Measurements from ENCODE around the gene ACAD11.

Gene ACAD11

DNA sequence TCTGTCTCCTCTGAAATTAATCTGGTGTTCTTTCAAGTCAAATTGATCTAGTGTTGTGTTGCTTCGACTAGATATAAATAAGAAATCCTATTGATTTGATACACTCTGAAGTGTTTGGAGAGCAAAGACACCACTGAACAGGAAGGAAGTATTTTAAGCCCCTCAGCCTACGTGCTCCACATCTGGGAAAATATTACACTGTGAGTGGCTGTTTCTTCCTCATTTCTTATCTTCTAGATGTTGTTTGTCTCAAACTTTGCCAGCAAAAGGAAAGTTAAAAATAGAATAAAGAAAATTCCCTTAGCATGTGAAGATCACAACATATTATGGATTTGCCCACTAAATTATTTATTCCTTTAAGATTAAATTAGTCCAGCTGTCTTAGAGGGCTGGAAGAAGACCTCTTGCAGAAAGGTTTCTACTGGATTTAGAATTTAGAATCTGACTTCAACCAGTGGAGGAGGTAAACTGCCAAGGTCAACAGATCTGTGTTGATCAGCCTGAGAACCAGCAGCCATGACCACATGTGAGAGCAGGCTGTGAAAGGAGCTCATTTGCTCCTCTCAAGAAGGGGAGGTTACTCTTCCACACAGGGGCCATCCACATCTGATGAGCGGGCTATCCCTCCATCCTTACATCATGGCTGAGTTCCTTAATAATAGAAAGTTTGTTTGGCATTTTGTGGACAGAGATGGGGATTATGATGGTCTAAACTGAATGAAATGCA, 108.9 kb downstream of the ACAD11 start:
- DNase-seq, result no peak

DNA sequence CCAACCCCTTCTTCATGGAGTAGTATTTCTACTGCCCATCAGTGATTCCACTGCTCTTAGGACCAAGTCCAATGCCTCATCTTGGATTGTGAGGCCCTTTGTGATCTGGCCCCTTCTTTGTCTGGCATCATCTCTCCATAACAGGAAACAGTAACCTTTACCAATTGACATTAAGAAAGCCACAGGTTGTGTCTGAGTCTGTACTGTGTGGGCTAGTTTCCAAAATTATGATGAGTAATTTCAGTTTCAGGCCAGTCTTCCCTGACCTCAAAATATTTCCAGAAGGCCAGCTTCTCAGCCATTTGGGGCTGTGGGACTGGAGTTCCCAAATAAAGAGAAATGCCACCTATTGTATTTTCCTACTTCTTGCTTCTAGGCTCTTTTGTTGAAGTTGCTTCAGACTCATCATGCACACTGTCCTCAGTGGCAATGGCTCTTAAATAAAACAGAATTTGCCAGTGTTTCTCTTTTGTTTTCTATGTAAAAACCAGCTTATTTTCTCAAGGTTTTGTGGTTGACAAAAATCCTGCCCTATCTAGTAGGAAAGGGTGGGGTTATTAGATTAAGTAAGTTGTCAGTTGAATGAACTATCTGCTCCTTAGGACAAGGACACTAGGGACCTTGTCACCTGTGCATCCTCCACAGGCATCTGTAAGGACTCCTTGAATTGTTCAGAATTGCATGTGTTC, 109.6 kb downstream of the ACAD11 start:
- DNase-seq, result no peak

DNA sequence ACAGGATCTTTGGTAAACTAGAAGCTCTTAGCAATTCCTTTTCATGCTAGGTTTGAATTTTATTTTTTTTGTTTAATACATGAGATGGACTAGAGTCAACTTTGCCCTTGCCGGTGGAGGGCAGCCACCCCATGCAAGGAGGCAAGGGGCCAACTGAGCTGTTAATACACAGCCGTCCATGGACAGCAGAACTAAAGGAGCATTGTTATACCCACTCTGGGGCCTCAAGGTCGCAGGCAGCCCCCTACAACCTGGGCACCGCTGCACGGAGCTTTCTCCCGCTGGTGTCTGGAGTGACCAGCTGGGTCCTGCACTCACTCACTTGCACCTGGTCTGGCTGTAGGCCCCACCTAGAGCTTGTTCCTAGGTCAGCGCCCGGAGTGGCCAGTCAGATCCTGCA, 110.4 kb downstream of the ACAD11 start:
- no peak for DNase-seq

DNA sequence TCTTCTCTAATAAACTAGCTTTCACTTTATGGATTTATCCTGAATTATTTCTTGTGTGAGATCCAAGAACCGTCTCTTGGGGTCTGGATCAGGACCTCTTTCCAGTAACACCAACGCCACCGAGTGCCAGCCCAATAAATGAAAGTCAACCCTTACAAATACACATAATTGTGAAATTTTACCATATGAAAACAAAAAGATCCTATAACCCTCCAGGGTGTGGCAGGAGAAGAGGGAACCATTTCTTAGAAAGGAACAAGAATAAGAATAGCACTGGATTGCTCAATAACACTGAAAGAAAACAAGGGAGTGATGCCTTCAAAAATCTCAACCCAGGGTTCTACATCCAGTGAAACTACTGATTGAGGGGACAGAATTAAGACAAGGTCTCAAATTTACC, 114.1 kb downstream of the ACAD11 start:
- no peak for DNase-seq

DNA sequence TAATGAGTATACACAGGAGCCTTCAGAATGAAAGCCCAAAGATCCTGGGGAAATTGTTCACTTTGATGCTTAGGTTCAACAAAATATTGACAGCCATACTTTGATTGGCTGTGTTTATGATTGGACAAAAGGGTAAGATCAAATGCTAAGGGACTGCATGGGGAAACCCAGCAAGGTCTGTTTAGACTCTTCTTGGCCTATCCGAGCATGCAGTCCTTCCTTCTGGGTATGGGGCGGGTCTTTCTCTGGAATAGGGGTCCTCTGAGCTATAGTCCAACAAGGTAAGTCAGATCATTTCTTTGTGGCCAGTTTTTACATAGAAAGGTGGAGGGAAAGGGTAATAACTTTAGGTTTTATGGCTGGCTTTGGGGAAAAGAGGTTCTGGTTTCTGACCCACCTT, 115.5 kb downstream of the ACAD11 start:
- no peak for DNase-seq

DNA sequence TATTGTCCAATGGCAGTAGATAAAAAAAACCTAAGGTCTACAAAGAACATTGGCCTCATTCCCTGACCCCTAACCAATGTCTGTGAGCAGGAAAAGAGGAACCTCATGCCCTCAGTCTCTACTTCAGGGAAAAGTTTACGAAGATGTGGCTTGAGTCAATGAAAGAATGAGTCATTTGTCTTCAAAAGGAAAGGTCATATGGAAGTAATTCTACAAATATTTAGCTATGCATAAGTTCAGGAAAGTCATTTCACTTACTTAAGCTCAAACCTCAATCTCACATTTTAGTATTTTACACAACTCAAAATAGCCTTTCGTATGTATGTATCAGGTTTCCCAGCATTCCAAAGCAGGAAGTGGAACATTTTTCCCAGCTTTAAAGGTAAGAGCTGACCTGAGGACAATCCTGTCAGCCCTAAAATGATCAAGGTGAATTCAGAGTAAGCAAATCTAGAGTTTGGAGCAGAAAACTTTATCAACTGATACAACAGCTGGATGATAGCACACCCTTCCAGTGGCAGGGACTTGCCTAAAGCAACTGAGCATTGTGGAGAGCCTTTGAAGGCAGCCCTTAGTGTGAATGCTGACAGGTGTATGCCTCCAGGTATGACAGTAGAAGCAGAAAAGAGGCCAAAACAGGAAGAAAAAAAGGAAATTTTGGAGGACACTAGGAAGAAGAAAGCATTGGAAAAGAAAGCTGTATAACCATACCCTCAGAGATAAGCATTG, 116.4 kb downstream of the ACAD11 start:
- no peak for DNase-seq

DNA sequence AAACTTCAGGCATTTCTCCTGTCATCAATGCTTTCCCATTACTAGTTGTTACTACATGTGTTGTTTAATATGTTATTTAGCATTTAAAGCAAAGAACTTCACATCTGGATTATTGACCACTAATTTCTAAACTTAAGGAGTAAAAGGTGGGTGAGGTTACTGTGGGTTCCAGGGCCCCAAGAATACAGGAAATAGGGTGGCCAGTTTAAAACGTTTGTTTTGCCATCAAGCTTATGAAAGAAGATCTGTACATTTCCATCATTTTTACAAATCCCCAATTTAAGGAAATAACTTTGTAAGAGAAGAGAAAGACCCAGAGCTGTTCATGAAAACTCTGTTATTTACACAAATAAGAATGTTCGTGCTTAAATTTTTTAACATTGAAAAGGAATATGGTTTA, 117.0 kb downstream of the ACAD11 start:
- no peak for DNase-seq

DNA sequence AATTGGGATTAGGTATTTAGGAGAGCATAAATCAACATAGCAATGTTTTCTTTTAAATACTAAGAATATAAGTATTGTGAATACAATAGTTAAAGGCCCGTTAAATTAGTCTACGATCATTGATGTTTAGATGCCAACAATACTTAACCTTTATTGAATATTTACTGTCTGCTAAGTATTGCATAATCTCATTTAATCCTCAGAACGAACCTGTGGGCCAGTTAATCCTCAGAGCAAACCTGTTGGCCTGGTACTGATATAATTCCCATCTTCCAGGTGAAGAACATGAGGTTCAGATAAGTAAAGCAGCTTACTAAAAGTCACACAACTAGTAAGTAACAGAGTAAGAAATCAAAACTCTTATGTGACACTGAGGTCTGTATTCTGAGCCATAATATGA, 119.9 kb downstream of the ACAD11 start:
- DNase-seq, result no peak

DNA sequence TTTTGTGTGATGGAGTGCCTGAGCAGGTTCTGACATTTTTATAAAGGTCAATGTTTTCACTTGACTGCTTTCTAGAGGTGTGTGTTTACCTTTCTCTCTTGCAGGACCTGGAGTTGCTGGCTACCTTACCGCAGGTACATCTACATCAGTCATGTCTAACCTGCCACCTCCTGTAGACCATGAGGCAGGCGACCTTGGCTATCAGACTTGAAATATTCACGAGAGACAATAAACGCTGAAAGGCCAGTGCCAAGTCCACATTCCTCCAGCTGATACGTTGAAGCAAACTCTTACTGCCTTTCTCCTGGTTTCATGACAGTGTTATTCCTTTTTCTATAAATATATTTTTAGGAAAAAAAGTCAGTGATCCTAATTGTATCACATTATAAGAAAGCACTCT, 121.5 kb downstream of the ACAD11 start:
- DNase-seq, result no peak

DNA sequence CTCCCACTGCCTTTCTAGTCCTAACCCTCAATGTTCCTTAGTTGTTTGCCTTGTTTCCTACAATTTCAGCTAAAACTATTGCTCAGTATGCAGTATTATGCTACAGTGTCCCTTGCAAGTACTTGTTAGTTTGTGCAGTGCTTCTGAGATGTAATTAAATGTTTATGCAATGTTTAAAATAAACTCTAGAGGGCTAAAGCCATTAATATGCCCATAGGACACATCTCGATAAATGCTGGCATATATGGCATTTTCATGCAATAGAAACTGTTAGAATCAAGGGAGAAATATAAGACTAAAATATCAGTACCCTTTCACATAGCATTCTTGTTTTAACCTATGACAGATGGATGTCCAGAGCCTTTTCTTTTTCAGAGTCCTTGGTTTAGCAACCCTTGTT, 122.3 kb downstream of the ACAD11 start:
- no peak for DNase-seq

DNA sequence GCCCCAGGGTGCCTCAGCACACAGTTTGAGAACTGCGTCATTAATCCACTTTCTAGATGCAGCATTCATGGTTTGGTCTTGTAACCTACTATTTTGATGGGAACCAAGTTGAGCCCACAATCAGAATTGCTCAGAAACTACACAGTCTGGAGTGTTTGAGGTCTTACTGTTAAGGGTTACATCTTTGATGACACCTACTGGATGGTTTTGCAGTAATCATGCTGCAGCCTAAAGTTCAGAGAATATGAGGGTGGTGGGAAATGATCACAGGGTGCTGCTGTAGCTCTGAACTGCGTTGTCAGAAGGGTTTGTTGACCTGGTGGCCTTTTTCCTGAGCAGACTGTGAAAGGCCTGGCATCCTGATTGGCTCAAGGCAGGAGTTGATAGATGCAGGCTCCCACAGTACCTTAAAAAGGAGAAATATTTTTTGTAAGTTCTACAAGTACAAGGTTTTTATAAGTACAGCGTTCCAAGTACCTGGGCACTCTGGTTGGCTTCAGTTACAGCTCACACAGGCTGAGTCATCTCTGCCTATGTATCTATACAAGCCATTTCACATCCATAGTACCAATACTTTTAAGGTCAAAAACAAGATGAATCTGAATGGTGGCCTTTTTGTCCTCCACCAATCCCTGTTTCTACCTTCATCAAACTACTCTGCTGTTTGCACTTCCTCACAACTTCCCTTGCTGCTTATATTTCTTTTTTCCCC, 123.0 kb downstream of the ACAD11 start:
- DNase-seq, result no peak

DNA sequence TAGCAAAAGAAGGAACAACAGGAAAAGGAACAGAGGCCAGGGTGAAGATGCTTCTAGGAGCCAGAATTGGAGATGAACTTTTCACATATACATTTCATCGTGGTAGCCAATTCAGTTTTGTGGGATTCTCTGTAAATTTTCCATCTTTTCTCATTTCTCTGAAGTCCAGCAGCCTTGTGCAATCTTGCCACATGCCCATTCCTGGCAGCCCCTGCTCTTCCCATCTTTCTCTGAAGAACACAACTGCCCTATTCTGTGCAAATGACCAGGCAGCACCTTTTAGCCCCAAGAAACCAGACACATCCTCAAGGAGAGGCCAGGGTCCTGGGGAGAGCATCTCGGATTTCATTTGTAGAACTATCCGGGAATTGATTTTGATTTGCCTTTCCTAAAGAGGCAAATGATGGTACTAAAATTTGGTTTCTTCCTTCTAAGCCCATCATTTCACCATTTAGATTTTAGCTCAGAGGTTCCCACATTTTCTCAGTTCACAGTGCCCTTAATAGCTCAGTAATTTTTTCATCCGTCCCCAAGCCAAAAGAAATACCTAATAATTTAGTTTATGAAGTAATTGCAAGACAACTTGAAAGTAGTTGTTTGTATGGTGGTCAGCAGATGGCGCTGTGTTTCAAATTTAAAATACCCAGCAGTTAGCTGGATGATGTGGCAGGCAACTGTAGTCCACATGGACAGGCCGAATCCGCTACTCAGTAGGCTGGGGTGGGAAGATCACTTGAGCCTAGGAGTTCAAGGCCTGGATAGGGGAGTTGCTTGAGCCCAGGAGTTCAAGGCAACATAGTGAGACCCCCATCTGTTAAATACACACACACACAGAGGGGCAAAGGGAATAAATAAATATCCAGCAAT, 123.8 kb downstream of the ACAD11 start:
- DNase-seq, result peak; percentile 48

DNA sequence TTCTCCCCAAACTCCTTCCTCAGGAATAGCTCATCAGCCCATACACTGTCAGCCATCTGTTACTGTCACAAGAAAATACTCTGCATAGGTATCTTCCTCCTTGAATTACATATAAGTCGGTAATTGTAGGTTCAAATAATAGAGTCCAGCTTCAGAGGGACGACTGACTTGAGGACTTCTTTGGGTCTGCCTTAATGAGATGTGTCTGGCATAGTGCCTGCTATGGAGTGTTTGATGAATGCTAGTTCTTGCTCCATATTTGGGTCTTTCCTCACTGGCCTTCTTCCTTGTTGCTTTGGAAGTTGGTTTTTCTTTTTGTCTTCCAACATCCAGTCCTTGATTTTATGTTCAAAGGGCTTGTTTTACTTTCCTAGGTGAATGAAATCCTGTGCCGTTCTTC, 129.0 kb downstream of the ACAD11 start:
- no peak for DNase-seq

DNA sequence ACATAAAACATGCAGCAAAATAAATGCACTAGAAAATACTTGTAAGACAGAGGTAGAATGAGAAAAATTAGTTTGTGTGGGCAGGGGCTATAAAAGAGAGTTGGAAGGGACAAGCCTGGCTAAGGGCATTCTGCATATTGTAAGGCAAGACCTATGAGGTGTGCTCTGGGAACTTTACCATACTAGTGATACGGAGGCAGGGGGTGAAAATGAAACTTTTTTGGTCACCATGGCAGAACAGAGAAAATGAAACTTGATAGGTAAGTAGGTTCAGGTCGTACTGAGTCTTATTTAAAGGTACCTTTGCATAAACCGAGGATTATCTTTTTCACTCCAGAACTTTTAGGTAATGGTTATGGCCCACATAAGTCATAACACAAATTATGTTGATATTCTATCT, 137.3 kb downstream of the ACAD11 start:
- no peak for DNase-seq

DNA sequence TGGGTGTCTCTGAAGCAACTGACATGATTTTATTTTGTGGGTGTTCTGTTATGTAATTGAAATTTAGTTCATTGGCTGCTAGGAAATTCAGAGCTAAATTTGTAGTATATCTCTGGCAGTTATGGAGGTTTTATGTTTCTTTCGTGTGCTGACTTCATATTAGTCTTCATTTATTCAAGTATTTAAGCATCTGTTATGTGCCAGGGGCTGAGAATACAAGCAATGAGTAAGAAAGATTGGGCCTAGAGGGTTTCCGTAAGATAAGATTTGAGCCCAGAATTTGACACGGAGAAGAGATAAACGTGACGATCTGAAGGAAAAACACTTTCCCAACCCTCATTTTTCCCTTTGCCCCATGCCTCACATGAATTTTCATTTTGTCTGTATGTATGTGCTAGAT, 137.7 kb downstream of the ACAD11 start:
- no peak for DNase-seq

DNA sequence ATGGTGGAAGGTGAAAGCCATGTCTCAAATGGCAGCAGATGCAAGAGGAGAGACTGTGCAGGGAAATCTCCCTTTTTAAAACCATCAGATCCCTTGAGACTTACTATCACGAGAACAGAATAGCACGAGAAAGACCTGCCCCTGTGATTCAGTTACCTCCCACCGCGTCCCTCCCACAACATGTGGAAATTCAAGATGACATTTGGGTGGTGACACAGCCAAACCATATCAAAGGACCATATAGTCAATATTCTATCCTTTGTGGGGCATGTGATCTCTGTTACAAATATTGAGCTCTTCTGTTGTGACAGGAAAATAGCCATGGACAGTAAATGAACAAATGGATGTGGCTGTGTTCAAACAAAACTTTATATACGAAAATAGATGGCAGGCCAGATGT, 139.7 kb downstream of the ACAD11 start:
- DNase-seq, result no peak

DNA sequence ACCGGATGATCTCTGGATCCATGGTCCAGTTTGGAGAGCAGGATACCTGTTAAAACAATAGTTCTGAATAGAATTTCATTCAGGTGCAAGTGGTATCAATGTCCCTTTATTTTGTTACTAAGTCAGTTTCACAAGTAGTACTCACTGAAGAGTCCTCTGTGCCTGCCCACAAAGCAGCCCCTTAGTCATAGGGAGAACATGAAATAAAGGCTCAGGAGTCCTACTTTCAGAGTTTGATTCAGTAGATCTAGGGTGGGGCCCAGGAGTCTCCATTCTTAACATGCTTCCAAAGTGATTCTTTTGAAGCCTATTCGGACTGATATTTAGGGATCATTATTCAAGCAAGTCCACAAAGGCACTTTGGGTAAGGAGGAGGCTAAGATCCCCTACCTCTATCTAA, 142.3 kb downstream of the ACAD11 start:
- no peak for DNase-seq

DNA sequence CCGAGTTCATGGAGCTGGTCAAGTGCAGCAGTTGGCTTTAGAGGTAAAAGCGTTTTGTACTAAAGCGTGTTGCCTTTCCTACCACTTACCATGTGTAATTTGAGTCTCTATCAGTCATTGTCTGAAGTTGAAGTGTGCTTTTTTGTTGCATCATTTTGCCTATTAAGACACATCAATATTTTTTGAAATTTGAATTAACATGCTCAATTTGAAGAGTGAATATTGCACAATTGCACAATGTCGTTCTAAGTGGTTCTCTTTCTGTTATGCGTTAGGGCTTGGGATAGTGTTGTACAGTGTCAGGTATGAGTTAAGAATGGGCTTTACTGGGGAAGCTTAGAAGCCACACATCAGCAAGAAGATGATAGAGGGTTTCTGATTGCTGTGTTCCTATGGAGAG, 146.6 kb downstream of the ACAD11 start:
- no peak for DNase-seq

DNA sequence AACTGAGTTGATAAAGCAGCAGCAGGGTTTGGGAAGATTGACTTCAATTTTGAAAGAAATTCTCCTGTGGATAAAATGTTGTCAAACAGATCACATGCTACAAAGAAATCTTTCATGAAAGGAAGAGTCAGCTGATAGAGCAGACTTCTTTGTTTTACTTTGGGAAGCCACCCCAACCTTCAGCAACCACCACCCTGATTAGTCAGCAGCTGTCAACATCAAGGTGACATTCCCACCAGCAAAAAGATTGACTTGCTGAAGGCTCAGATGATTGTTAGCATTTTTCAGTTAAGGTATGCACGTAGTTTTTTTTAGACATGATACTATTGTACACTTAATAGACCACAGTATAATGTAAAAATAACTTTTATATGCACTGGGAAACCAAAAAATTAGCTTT, 150.1 kb downstream of the ACAD11 start:
- no peak for DNase-seq

DNA sequence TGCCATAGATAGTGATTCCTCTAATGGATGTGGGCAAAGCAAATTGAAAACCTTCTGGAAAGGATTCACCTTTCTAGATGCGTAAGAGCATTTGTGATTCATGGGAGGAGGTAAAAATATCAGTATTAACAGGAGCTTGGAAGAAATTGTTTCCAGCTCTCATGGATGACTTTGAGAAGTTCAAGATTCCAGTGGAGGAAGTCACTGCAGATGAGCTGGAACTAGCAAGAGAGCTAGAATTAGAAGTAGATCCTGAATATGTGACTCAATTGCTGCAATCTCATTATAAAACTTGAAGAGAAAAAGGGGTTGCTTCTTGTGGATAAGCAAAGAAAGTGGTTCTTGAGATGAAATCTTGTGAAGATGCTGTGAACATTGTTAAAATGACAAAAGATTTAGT, 150.5 kb downstream of the ACAD11 start:
- no peak for DNase-seq

All from activated CD4-positive, CD25-positive, alpha-beta regulatory T cell treated with anti-CD3 and anti-CD28 coated beads, Interleukin-2, amount 50 U/mL, for 72 hours (primary cell).